22Rv1 (cell line): ENCODE measurements around the gene CEP131.

Experiments
- H3K27ac ChIP-seq: fragments of 450-650 bp; 2 replicates; pipeline ENCODE4 v1.5.1; 2017
- ZFX ChIP-seq: fragments of 450-650 bp; IDR thresholded peaks from 2 replicates; pipeline ENCODE4 v1.6.1; 2017; ENCODE audit warnings: antibody characterized with exemption, borderline replicate concordance
- TF ChIP-seq, protein P1 (sequence below): fragments of 450-650 bp; IDR thresholded peaks from 2 replicates; pipeline ENCODE4 v1.5.1; 2017; ENCODE audit warnings: mild to moderate bottlenecking

Gene CEP131

GRCh38 chr17:81143200-81143527, 79.6 kb downstream of the CEP131 start:
- TF ChIP-seq ZFX: no peak
- TF ChIP-seq, protein P1, sequence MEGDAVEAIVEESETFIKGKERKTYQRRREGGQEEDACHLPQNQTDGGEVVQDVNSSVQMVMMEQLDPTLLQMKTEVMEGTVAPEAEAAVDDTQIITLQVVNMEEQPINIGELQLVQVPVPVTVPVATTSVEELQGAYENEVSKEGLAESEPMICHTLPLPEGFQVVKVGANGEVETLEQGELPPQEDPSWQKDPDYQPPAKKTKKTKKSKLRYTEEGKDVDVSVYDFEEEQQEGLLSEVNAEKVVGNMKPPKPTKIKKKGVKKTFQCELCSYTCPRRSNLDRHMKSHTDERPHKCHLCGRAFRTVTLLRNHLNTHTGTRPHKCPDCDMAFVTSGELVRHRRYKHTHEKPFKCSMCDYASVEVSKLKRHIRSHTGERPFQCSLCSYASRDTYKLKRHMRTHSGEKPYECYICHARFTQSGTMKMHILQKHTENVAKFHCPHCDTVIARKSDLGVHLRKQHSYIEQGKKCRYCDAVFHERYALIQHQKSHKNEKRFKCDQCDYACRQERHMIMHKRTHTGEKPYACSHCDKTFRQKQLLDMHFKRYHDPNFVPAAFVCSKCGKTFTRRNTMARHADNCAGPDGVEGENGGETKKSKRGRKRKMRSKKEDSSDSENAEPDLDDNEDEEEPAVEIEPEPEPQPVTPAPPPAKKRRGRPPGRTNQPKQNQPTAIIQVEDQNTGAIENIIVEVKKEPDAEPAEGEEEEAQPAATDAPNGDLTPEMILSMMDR: no peak
- no peak overlapping the region for H3K27ac ChIP-seq

- TF ChIP-seq, protein P1: peak; percentile 85
- TF ChIP-seq ZFX: no peak
- no peak overlapping the region for H3K27ac ChIP-seq
These were observed 80.2 kb downstream of the CEP131 start for GRCh38 chr17:81142301-81143199.

- no peak for TF ChIP-seq ZFX
- TF ChIP-seq, protein P1: no peak
- no peak overlapping the region for H3K27ac ChIP-seq
These were observed 82.1 kb downstream of the CEP131 start for GRCh38 chr17:81140695-81141094.

GRCh38 chr17:81140018-81140417, 82.7 kb downstream of the CEP131 start:
- no peak overlapping the region for H3K27ac ChIP-seq
- TF ChIP-seq ZFX: no peak
- TF ChIP-seq, protein P1: no peak
